ENCODE data around the gene UBIAD1. TPM values are rescaled to one million over a fixed set of nuclear protein-coding genes. Genes with fewer than 3 reads are reported as not detected.

The UBIAD1 gene
- total and polyA plus RNA-seq, 9 of the 15 experiments (the other 6 are each of a cell fraction or from before 2014, with no cell fraction given), result 6.2 to 34.3 (median 22.3) TPM

GRCh38 chr1:11272832-11273594, at the start of gene UBIAD1 (continued):
- TF ChIP-seq NCOA6 (IDR thresholded peaks at IDR 0.05), result no peak
- no peak for TF ChIP-seq KAT7 (CRISPR knock-in tag; IDR thresholded peaks at IDR 0.05; ENCODE audit: borderline replicate concordance)
- TF ChIP-seq E2F3 (CRISPR knock-in tag; IDR thresholded peaks at IDR 0.05), result peak; percentile 84
- no peak for TF ChIP-seq WHSC1 (IDR thresholded peaks at IDR 0.05; ENCODE audit: low read length)
- no peak for TF ChIP-seq TSHZ1 (CRISPR knock-in tag; IDR thresholded peaks at IDR 0.05)
- no peak for TF ChIP-seq SETDB1 (IDR thresholded peaks at IDR 0.05; ENCODE audit: low read length)
- no peak for TF ChIP-seq ZNF324 (CRISPR knock-in tag; IDR thresholded peaks at IDR 0.05)
- peak in 1 of 2 experiments; percentile 91; a peak in 2 of 4 replicates for TF ChIP-seq ZNF639 (CRISPR knock-in tag; conservative IDR thresholded peaks at IDR 0.05 in 1 of 2, IDR thresholded peaks at IDR 0.05 in 1 of 2)
- no peak for TF ChIP-seq ELF4 (CRISPR knock-in tag; IDR thresholded peaks at IDR 0.05)
- TF ChIP-seq ZFX (CRISPR knock-in tag; IDR thresholded peaks at IDR 0.05), result peak; percentile 98
- TF ChIP-seq BACH1 (tag; IDR thresholded peaks at IDR 0.05), result no peak
- TF ChIP-seq EGR1 (conservative IDR thresholded peaks at IDR 0.05), result 0 out of 2 replicates have a peak, but pooled peaks have one; percentile 23
- no peak for TF ChIP-seq ZNF239 (CRISPR knock-in tag; IDR thresholded peaks at IDR 0.05)
- no peak for TF ChIP-seq KLF16 (IDR thresholded peaks at IDR 0.05)
- peak; percentile 87 to 96 (median 96) for TF ChIP-seq YY1 (IDR thresholded peaks at IDR 0.05; ENCODE audit: borderline replicate concordance in 1 of 3, control insufficient read depth in 1 of 3, extremely low read depth in 1 of 3, insufficient read depth in 3 of 3, insufficient read length in 1 of 3, insufficient replicate concordance in 2 of 3, low read depth in 1 of 3, low read length in 2 of 3)
- no peak for TF ChIP-seq ZNF551 (CRISPR knock-in tag; IDR thresholded peaks at IDR 0.05)
- TF ChIP-seq SMC3 (conservative IDR thresholded peaks at IDR 0.05; ENCODE audit: insufficient read depth, low read depth, low read length), result no peak
- TF ChIP-seq RBM17 (IDR thresholded peaks at IDR 0.05; ENCODE audit: borderline replicate concordance, low read depth, low read length), result no peak
- TF ChIP-seq ZBTB11 (CRISPR knock-in tag; IDR thresholded peaks at IDR 0.05), result peak in 2 of 3 experiments; percentile 92 to 99; a peak in 5 of 6 replicates
